Measurements from ENCODE around the gene TRIP11.

Gene TRIP11

DNA sequence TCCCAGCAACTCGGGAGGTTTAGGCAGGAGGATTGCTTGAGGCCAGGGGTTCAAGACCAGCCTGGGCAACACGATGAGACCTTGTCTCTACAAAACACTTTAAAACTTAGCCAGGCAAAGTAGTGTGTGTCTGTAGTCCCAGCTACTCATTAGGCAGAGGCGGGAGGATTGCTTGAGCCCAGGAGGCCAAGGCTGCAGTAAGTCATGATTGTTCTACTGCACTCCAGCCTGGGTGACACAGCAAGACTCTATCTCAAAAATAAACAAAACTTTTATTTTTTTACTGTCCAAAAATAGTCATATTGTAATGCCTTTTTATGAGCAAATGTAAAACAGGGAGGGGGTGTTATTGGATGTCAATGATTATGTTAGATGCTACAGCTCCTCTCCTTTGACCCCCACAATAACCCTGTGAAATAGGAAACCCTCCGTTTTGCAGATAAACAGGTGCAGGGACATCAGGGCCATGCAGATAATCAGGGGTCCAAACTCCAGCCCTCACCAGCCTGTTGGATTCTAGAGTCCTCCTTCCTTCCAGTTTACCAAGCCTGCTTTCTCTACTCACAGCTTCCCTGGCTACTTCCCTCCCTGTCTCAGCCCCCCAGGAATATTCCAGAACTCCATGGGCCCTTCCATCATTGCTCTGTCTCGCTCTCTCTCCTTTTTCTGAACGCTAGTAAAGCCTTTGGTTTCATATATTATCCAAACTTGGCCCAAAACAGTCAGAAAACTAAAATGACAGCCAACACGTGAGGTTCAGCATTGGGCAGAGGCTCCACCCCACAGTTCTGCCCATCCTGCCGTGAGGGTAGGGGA lies 86.5 kb downstream of the TRIP11 start:
- no peak for DNase-seq (ENCODE audit: low read depth)

- peak; percentile 24 for DNase-seq (ENCODE audit: low read depth)
Observed at GRCh38 chr14:91947475-91948184, 92.2 kb downstream of the TRIP11 start, which contains the start of gene FBLN5. Gene FBLN5 (minus strand): TSS chr14:91947694. CDS start chr14:91947229, 465 bp downstream.

DNA sequence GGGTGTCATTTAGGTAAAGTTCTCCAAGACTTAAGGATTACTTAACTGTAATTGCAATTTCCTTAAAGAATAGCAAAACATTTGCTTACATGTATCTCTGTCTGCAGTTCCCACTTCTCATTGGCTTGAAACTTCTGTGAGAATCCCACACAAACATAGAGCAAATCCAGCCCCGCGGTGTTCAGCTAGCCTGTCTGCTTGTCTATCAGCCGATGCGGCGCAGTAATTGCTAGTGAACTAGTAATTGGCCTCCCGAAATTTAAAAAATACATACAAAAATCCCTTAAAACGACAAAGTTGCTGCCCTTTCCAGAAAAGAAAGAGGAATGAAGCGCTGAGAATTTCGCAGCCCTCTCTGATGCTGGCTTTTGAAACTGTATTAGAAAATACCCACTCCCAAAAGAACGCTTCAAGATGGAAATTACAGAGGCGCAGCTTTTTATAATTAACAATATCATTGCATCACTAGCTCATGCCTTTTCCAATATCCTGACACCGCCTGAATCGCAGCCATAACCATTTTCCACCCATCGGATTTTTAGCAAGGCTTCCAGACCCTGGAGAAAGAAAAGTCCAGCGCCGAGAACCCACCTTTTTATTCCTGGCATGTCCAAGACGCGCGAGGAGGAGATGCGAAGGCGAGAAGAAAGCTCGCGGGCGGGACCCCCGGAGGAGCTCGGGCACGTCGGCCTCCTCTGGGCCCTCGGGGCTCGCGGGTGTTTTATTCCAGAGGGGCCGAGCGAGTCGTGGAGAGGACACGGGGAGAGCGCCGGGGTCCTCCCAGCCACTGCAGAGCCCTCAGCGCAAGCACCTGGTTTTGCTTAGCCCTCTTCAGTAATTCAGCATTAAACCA lies 93.0 kb downstream of the TRIP11 start:
- DNase-seq (ENCODE audit: low read depth) = no peak

GRCh38 chr14:91945751-91946621 lies 93.9 kb downstream of the TRIP11 start:
- no peak for DNase-seq (ENCODE audit: low read depth)

DNA sequence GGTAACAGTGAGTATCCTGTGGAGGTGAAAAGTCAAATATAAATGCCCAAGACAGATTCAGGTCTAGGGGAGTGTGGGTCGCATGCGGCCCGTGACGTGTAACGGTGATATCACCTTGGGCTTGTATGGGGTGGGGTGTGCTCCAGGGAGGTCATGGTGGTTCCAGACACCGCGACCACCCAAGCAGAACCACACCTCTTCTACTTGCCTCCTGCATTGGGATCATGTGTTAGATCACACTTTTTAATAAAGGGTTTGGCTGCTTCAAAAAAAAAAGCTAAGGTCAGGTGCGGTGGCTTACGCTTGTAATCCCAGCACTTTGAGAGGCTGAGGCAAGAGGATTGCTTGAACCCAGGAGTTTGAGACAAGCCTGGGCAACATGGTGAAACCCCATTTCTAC lies 96.9 kb downstream of the TRIP11 start:
- DNase-seq (ENCODE audit: low read depth) = no peak

GRCh38 chr14:91942128-91942527 lies 97.7 kb downstream of the TRIP11 start:
- DNase-seq (ENCODE audit: low read depth) = no peak

DNA sequence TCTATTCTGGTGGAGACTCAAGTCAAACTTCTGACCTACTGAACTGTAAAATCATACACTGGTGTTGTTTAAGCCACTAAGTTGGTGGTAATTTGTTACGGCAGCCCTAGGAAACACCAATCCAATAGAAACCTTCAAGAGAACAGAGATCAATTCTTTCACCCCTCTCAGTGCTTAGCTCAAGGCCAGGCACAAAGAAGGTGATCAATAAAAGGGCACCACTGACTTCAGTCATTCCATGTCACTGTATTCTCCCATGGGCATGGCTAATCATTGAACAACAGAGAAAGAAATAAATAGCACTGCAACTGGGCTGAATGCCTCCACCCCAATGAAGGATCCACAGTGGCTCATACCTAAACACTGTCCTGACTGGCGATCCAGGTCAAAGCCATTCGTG lies 99.7 kb downstream of the TRIP11 start:
- no peak for DNase-seq (ENCODE audit: low read depth)

GRCh38 chr14:91935586-91935985 lies 104.3 kb downstream of the TRIP11 start:
- no peak for DNase-seq (ENCODE audit: low read depth)

DNA sequence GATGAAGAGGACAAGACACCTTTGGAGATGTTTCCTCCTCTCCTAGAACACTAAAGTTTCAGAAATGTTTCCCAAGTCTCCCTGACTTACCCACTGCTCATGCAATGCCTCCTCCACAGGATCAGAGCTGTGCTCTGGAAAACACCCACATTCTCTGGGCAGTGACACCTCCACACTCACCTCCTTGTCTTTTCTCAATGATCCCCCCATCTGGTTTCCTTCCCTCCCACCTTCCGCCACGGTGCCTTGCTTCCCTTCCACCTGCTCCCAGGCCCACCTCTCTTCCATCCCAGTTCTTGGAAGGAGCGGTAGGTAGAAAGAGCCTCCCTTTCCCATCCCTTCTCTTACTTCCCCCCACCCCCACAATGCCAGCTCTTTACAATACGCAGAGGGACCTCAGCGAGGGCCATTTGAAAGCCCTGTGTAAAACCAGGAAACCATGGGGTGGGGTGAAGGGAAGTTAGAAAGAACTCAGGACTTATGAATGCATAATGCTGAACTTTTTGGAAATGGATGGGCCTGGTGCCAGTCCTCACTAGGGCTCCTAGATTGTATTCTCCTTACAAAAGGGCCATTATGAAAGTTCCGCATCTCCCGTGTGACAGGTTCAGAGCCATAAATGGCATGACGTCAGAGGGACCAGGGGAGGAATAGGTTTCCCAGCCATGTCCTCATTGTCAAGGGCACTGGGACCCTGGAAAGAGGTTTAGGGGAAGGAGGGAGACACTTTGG lies 105.1 kb downstream of the TRIP11 start:
- no peak for DNase-seq (ENCODE audit: low read depth)

DNA sequence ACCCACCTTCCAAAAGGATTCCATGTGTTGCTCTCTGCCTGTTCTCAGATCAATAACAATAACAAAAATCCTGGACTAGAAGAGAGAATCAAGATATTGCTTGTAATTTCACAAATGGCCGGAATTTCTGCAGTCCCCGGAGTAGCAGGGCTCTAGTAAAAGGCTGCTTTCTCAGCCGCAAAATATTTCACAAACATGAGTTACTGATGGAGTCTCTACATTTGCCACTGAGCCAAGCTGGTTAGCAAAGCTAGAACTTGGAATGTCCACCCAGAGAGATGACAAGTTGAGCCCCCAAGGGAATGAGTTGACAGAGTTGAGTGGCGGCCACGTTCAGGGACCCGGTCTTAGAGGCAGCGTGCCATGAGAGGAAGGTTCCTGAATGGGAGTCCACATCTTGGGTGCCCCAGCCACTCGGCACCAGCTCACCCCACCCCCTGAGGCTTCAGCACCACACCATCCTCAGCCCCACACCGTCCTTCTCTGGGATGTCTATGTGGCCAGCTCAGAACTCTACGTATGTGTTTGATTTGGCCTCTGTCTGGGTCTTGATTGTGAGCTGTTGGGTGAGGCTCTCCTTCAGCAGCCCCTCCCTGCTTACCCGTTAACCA lies 108.3 kb downstream of the TRIP11 start:
- DNase-seq (ENCODE audit: low read depth) = no peak

DNA sequence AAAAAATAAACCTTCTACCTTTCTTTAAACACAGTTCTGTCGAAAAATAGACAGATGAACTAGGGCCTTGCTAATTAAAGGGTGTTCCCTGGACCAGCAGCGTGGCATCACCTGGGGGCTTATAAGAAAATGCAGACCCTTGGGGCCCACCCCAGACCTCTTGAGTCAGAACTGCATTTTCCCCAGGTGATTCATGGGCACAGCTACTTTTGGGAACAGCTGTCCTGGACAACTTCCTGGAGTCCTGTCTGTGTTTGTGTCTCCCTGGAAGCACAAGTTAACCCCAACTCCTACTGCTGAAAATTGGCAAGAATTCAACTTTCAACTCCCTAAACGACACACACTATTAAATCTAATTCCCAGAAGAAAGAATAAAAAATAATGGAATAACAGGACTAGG lies 110.2 kb downstream of the TRIP11 start:
- no peak for DNase-seq (ENCODE audit: low read depth)

- DNase-seq (ENCODE audit: low read depth) = no peak
Observed at GRCh38 chr14:91927800-91928199, 112.1 kb downstream of the TRIP11 start.

DNA sequence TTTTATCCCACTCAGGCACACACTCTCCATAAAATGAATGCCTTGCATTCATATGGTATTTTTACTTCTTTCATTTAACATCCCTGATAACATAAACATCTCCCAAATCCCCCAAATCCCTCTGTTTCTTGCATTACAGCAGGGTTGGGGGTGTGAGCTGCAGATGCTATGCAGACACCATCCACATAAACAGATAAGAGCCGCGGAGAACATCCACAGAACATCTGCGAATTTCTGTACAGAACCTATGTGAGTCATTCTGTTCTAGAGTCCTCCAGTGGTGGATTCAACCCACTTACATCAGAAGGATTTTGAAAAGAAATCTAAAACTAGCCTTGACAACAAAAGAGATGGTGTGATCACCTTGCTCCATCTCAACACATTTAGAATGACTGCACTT lies 112.7 kb downstream of the TRIP11 start:
- no peak for DNase-seq (ENCODE audit: low read depth)

- no peak for DNase-seq (ENCODE audit: low read depth)
Observed at GRCh38 chr14:91926131-91926890, 113.5 kb downstream of the TRIP11 start.

- no peak for DNase-seq (ENCODE audit: low read depth)
Observed at GRCh38 chr14:91925727-91926121, 114.1 kb downstream of the TRIP11 start.

DNA sequence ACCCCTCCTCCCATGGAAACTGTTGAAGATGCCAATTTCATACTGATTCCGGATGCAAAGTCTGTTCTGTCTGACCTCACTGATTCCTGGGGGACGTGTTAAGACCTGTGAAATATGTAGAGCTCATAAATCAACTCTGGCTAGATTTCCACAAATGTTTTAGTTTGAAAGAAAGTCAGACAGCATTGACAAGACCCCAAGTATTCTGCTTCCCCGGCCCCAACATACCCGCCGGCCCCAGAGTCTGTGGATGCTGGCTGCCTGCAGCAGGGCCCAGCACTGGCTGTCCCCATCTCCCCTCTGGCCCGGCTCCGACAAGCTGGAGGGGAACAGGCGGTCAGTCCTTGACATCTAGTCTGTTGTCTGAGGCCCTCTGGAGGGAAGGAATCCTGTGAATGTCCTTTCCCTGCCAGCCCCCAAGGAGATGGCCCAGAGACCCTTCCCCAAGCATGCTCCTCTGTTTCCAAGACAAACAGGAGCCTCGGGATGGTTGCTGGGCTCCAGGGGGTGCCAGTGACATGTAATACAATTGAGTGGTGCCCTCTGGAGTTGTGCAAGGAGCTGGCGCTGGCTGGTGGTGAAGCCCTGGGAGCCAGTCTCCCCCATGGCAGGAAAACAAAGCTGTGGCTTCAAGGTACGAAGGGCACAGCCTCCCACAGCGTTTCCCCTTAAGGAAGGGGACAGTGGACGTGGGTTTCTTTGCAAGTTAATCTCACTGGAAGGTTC lies 114.7 kb downstream of the TRIP11 start:
- DNase-seq (ENCODE audit: low read depth) = no peak

GRCh38 chr14:91920526-91920925 lies 119.3 kb downstream of the TRIP11 start:
- no peak for DNase-seq (ENCODE audit: low read depth)

- DNase-seq (ENCODE audit: low read depth) = no peak
Observed at GRCh38 chr14:91919814-91920213, 120.0 kb downstream of the TRIP11 start.
